HepG2 (cell line): Measurements from ENCODE around the gene FKBP10. TPM values are rescaled to one million over a fixed set of nuclear protein-coding genes. Genes with fewer than 3 reads are reported as not detected.

Source experiments
- DNMT3B ChIP-seq: conservative IDR thresholded peaks from 2 replicates; pipeline ENCODE4 v1.6.1; 2016; ENCODE audit warnings: missing biosample characterization, control low read depth
- FIP1L1 ChIP-seq: fragments of 200-400 bp; formaldehyde crosslinking; IDR thresholded peaks from 2 replicates; pipeline ENCODE4 v1.6.1; 2018; ENCODE audit warnings: low read depth, mild to moderate bottlenecking, low read length, moderate library complexity, borderline replicate concordance; ENCODE audit not compliant: insufficient read depth
- HDAC6 ChIP-seq: fragments of 200-600 bp; sonication (generic); IDR thresholded peaks from 2 replicates; pipeline ENCODE4 v1.7.0; 2017; ENCODE audit warnings: mild to moderate bottlenecking, antibody characterized with exemption, low read length, low read depth
- MATR3 ChIP-seq: sonication (generic); formaldehyde crosslinking; IDR thresholded peaks from 2 replicates; pipeline ENCODE4 v1.4.0; 2020; ENCODE audit warnings: missing genetic modification reagents
- MEIS2 ChIP-seq: sonication (generic); formaldehyde crosslinking; IDR thresholded peaks from 2 replicates; pipeline ENCODE4 v1.9.0; 2021; ENCODE audit warnings: mild to moderate bottlenecking, missing genetic modification reagents
- NFKB2 ChIP-seq: sonication (generic); formaldehyde crosslinking; IDR thresholded peaks from 2 replicates; pipeline ENCODE4 v1.4.0; 2020; ENCODE audit warnings: missing genetic modification reagents, borderline replicate concordance
- PHF20 ChIP-seq: sonication (generic); formaldehyde crosslinking; IDR thresholded peaks from 2 replicates; pipeline ENCODE4 v1.5.0; 2020; ENCODE audit warnings: mild to moderate bottlenecking, missing genetic modification reagents
- ZNF160 ChIP-seq: sonication (generic); formaldehyde crosslinking; IDR thresholded peaks from 2 replicates; pipeline ENCODE4 v1.8.0; 2022; ENCODE audit warnings: mild to moderate bottlenecking, inconsistent platforms, missing genetic modification reagents
- ZNF263 ChIP-seq: sonication (generic); formaldehyde crosslinking; IDR thresholded peaks from 2 replicates; pipeline ENCODE4 v1.4.0; 2020; ENCODE audit warnings: missing genetic modification reagents
- polyA plus RNA-seq, 8 experiments: library from polyadenylated mRNA; depleted of rRNA in 3 of 8; stranded (reverse) in 7 of 8; unstranded in 1 of 8; fragments of >200 nt; fragmentation: Illumina TruSeq in 4 of 8; extraction: Trizol in 4 of 8; gene quantifications; 2 replicates each; pipeline versions ENCODE4 v1.2.1 to v1.2.3, GENCODE V29; 2011 to 2016; ENCODE audit warnings: low read depth in 4 of 8, missing spikeins in 1 of 8, mixed read lengths in 1 of 8; ENCODE audit not compliant: insufficient read depth in 1 of 8
- total RNA-seq, 5 experiments: library from RNA; depleted of rRNA; stranded (reverse); fragments of >200 nt; fragmentation: Illumina TruSeq; extraction: Trizol; gene quantifications; 2 replicates each; pipeline ENCODE4 v1.2.3, GENCODE V29; 2016; ENCODE audit warnings: low read depth in 1 of 5
- TF ChIP-seq, protein P1 (sequence below): sonication (generic); formaldehyde crosslinking; IDR thresholded peaks from 2 replicates; pipeline ENCODE4 v1.8.1; 2023; ENCODE audit warnings: mild to moderate bottlenecking, moderate library complexity, missing genetic modification reagents
- TF ChIP-seq, protein P2 (sequence below), 2 experiments: fragments of 450-650 bp in 1 of 2; sonication (generic) in 1 of 2; formaldehyde crosslinking in 1 of 2; IDR thresholded peaks; 2 replicates each; pipeline versions ENCODE4 v1.6.1 to v1.8.0; 2016 to 2022; ENCODE audit warnings: antibody characterized with exemption in 1 of 2, mild to moderate bottlenecking in 1 of 2, missing genetic modification reagents in 1 of 2

FKBP10 gene
- total and polyA plus RNA-seq, 2 of the 13 experiments (the other 11 are each of a cell fraction or from before 2014, with no cell fraction given), result 149 to 573 TPM

DNA sequence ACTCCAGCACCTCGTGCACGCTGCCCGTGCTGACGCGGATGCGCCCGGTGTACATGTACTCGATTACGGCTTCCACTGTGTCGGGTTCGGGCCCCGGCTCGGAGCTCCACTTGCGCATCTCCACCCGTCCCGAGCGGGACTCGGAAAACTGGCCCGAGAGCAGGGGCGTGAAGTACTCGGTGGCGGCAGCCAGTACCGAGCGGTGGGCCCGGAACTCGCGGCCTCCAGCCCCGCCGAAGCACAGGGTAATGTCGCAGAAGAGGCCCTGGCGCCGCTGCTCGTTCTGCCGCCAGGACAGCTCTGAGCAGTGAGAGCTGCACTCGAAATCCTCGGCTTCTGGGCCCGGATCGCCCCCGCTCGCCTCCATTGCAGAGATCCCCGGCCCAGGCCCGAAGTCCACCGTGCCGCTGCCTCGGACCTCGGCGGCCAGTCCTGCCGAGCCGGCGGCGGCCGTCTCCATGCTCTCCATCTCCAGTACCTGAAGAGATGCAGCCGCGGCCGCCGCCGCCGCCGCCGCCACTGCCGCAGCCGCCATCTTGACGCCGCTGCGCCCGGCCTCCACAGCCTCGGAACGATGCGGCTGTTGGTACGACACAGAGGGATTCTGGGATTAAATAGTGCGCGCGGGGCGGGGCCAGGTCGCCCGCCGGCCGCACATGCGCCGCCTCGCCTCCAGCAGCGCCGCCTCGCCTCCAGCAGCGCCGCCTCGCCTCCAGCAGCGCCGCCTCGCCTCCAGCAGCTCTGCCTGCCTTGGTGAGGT is 52.2 kb downstream of the FKBP10 start, which contains the start of gene KLHL11 (continued):
- TF ChIP-seq FIP1L1 (no peak), MATR3 (CRISPR knock-in tag) (no peak), MEIS2 (CRISPR knock-in tag) (peak; percentile 85), PHF20 (CRISPR knock-in tag) (peak; percentile 69; the same call in 1 of the 2 replicates), ZNF263 (CRISPR knock-in tag) (no peak), HDAC6 (no peak), NFKB2 (peak; percentile 81; the same call in 1 of the 2 replicates), ZNF160 (peak; percentile 82; the same call in 1 of the 2 replicates), DNMT3B (CRISPR knock-in tag) (no peak)
- TF ChIP-seq, protein P1, sequence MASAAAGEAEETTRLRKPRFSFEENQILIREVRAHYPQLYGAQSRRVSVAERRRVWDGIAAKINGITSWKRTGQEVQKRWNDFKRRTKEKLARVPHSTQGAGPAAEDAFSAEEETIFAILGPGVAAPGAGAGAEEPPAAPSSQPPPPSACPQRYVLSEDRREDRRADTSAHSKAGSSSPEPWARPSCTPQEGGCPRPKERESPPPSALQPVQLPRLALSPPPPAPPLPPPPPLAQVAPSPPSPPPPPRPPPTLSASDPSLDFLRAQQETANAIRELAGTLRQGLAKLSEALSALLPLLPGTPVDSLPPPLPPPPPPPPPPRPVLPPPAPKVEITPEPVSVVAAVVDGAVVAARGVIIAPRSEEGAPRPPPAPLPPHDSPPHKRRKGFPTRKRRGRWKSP (CRISPR knock-in tag), result peak; percentile 92
- TF ChIP-seq, protein P2, sequence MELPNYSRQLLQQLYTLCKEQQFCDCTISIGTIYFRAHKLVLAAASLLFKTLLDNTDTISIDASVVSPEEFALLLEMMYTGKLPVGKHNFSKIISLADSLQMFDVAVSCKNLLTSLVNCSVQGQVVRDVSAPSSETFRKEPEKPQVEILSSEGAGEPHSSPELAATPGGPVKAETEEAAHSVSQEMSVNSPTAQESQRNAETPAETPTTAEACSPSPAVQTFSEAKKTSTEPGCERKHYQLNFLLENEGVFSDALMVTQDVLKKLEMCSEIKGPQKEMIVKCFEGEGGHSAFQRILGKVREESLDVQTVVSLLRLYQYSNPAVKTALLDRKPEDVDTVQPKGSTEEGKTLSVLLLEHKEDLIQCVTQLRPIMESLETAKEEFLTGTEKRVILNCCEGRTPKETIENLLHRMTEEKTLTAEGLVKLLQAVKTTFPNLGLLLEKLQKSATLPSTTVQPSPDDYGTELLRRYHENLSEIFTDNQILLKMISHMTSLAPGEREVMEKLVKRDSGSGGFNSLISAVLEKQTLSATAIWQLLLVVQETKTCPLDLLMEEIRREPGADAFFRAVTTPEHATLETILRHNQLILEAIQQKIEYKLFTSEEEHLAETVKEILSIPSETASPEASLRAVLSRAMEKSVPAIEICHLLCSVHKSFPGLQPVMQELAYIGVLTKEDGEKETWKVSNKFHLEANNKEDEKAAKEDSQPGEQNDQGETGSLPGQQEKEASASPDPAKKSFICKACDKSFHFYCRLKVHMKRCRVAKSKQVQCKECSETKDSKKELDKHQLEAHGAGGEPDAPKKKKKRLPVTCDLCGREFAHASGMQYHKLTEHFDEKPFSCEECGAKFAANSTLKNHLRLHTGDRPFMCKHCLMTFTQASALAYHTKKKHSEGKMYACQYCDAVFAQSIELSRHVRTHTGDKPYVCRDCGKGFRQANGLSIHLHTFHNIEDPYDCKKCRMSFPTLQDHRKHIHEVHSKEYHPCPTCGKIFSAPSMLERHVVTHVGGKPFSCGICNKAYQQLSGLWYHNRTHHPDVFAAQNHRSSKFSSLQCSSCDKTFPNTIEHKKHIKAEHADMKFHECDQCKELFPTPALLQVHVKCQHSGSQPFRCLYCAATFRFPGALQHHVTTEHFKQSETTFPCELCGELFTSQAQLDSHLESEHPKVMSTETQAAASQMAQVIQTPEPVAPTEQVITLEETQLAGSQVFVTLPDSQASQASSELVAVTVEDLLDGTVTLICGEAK (IDR thresholded peaks at IDR 0.05), result no peak
- TF ChIP-seq, protein P2 (CRISPR knock-in tag; IDR thresholded peaks at IDR 0.05), result peak; percentile 76
